ENCODE data around the gene KIF3A. TPM values are rescaled to one million over a fixed set of nuclear protein-coding genes. Genes with fewer than 3 reads are reported as not detected.

KIF3A gene
- total and polyA plus RNA-seq, 4 donors, result 0.58 to 1.2 (median 0.86) TPM

- DNase-seq (ENCODE audit: low spot score), result no peak
- Histone ChIP-seq H3K4me3 (ENCODE audit: low read depth in 1 of 3, low read length in 3 of 3) (no peak overlapping the region), H3K4me1 (ENCODE audit: control insufficient read depth in 4 of 4, insufficient read depth in 4 of 4, low read length in 3 of 4) (no peaks in the 10 kb centered on the region), H3K9ac (ENCODE audit: low read depth in 1 of 2, low read length in 2 of 2) (no peak overlapping the region), H3K27me3 (ENCODE audit: control insufficient read depth in 4 of 4, insufficient read depth in 4 of 4, low read length in 3 of 4) (no peaks in the 10 kb centered on the region), H3K9me3 (ENCODE audit: control insufficient read depth in 4 of 4, low read length in 3 of 4) (no peaks in the 10 kb centered on the region), H3K27ac (ENCODE audit: low read depth in 1 of 2, low read length in 2 of 2) (no peak overlapping the region), H3K36me3 (ENCODE audit: control insufficient read depth in 4 of 4, insufficient read depth in 3 of 4, low read depth in 1 of 4, low read length in 3 of 4) (peaks cover 0 to 32% (median 6%) of the 10 kb centered on the region in 4 donors)
- TF ChIP-seq EGR1 (IDR thresholded peaks at IDR 0.05; ENCODE audit: low read depth in 2 of 2), result no peak
- TF ChIP-seq RXRA (IDR thresholded peaks at IDR 0.05), result no peak
- no peak for TF ChIP-seq HNF4G (IDR thresholded peaks at IDR 0.05)
- 89% methylated on average over 13 of the region's 13 CpGs for WGBS
These were observed 21.1 kb upstream of the KIF3A start for GRCh38 chr5:132758451-132758850.

- Histone ChIP-seq H3K9ac (ENCODE audit: low read depth in 1 of 2, low read length in 2 of 2) (no peak overlapping the region), H3K27me3 (ENCODE audit: control insufficient read depth in 4 of 4, insufficient read depth in 4 of 4, low read length in 3 of 4) (no peaks in the 10 kb centered on the region), H3K27ac (ENCODE audit: low read depth in 1 of 2, low read length in 2 of 2) (no peak overlapping the region), H3K36me3 (ENCODE audit: control insufficient read depth in 4 of 4, insufficient read depth in 3 of 4, low read depth in 1 of 4, low read length in 3 of 4) (peaks cover 0 to 19% (median 4%) of the 10 kb centered on the region in 4 donors), H3K4me1 (ENCODE audit: control insufficient read depth in 4 of 4, insufficient read depth in 4 of 4, low read length in 3 of 4) (no peaks in the 10 kb centered on the region), H3K4me3 (ENCODE audit: low read depth in 1 of 3, low read length in 3 of 3) (no peak overlapping the region), H3K9me3 (ENCODE audit: control insufficient read depth in 4 of 4, low read length in 3 of 4) (no peaks in the 10 kb centered on the region)
- TF ChIP-seq RAD21 (IDR thresholded peaks at IDR 0.05), result no peak
- TF ChIP-seq RXRA (IDR thresholded peaks at IDR 0.05), result no peak
- TF ChIP-seq TAF1 (conservative IDR thresholded peaks at IDR 0.05), result no peak
- no peak for TF ChIP-seq REST (IDR thresholded peaks at IDR 0.05)
- DNase-seq (ENCODE audit: low spot score), result no peak
- WGBS, result 90% methylated on average over 5 of the region's 5 CpGs
These were observed 19.2 kb upstream of the KIF3A start for GRCh38 chr5:132756542-132756941.

GRCh38 chr5:132754947-132755346 lies 17.6 kb upstream of the KIF3A start:
- Histone ChIP-seq H3K9ac (ENCODE audit: low read depth in 1 of 2, low read length in 2 of 2) (no peak overlapping the region), H3K4me1 (ENCODE audit: control insufficient read depth in 4 of 4, insufficient read depth in 4 of 4, low read length in 3 of 4) (no peaks in the 10 kb centered on the region), H3K27me3 (ENCODE audit: control insufficient read depth in 4 of 4, insufficient read depth in 4 of 4, low read length in 3 of 4) (no peaks in the 10 kb centered on the region), H3K36me3 (ENCODE audit: control insufficient read depth in 4 of 4, insufficient read depth in 3 of 4, low read depth in 1 of 4, low read length in 3 of 4) (peaks cover 0 to 4% (median 0%) of the 10 kb centered on the region in 4 donors), H3K4me3 (ENCODE audit: low read depth in 1 of 3, low read length in 3 of 3) (no peak overlapping the region), H3K27ac (ENCODE audit: low read depth in 1 of 2, low read length in 2 of 2) (no peak overlapping the region), H3K9me3 (ENCODE audit: control insufficient read depth in 4 of 4, low read length in 3 of 4) (no peaks in the 10 kb centered on the region)
- TF ChIP-seq REST (IDR thresholded peaks at IDR 0.05), result no peak
- TF ChIP-seq CTCF (IDR thresholded peaks at IDR 0.05; ENCODE audit: low read depth, low read length, missing input control), result peak; percentile 21
- TF ChIP-seq RAD21 (IDR thresholded peaks at IDR 0.05), result peak; percentile 64 to 77
- no peak for TF ChIP-seq NR2F2 (IDR thresholded peaks at IDR 0.05)
- TF ChIP-seq TAF1 (conservative IDR thresholded peaks at IDR 0.05), result no peak
- no peak for TF ChIP-seq ZBTB33 (IDR thresholded peaks at IDR 0.05)
- DNase-seq (ENCODE audit: low spot score), result no peak

Measured in liver (tissue), 9 donors.